K562 (cell line): ENCODE data around the gene HOXD13. TPM values are rescaled to one million over a fixed set of nuclear protein-coding genes. Genes with fewer than 3 reads are reported as not detected.

Source experiments
- BHLHE40 ChIP-seq: IDR thresholded peaks from 2 replicates; pipeline ENCODE4 v1.6.1; 2011; ENCODE audit warnings: low read length, improper control_type of control experiment
- CREB3L1 ChIP-seq: fragments of 450-650 bp; IDR thresholded peaks from 2 replicates; pipeline ENCODE4 v1.6.1; 2014; ENCODE audit warnings: low read depth, mild to moderate bottlenecking, moderate library complexity, borderline replicate concordance
- E2F6 ChIP-seq, 2 experiments: IDR thresholded peaks; 2 replicates each; pipeline ENCODE4 v1.6.1; 2011; ENCODE audit warnings: borderline replicate concordance in 1 of 2, control low read depth in 1 of 2, low read depth in 1 of 2, low read length in 1 of 2, mild to moderate bottlenecking in 1 of 2, mixed read lengths in 1 of 2, moderate library complexity in 1 of 2; ENCODE audit not compliant: insufficient read depth in 1 of 2, insufficient read length in 1 of 2, poor library complexity in 1 of 2, severe bottlenecking in 1 of 2; ENCODE audit errors: extremely low read depth in 1 of 2
- ERF ChIP-seq: fragments of 450-650 bp; formaldehyde crosslinking; IDR thresholded peaks from 2 replicates; pipeline ENCODE4 v1.4.0; 2020; ENCODE audit warnings: mild to moderate bottlenecking, mixed read lengths
- GATA2 ChIP-seq: sonication (generic); formaldehyde crosslinking; IDR thresholded peaks from 2 replicates; pipeline ENCODE4 v1.4.0; 2020; ENCODE audit warnings: mild to moderate bottlenecking, missing genetic modification reagents
- L3MBTL2 ChIP-seq: fragments of 450-650 bp; IDR thresholded peaks from 2 replicates; pipeline ENCODE4 v1.6.1; 2016; ENCODE audit warnings: mild to moderate bottlenecking, moderate library complexity
- MAX ChIP-seq: sonication (generic); formaldehyde crosslinking; IDR thresholded peaks from 2 replicates; pipeline ENCODE4 v1.9.0; 2022; ENCODE audit warnings: mild to moderate bottlenecking, missing genetic modification reagents
- MTA2 ChIP-seq: fragments of 450-650 bp; IDR thresholded peaks from 2 replicates; pipeline ENCODE4 v1.6.1; 2016; ENCODE audit warnings: low read depth
- NBN ChIP-seq: fragments of 450-650 bp; IDR thresholded peaks from 2 replicates; pipeline ENCODE4 v1.6.1; 2016; ENCODE audit warnings: low read depth, mild to moderate bottlenecking
- POLR2G ChIP-seq: fragments of 200-400 bp; formaldehyde crosslinking; IDR thresholded peaks from 2 replicates; pipeline ENCODE4 v1.6.1; 2017; ENCODE audit warnings: low read depth, mild to moderate bottlenecking, antibody characterized with exemption, low read length, moderate library complexity
- RBFOX2 ChIP-seq: fragments of 200-400 bp; formaldehyde crosslinking; IDR thresholded peaks from 2 replicates; pipeline ENCODE4 v1.6.1; 2017; ENCODE audit warnings: low read depth, mild to moderate bottlenecking, low read length, moderate library complexity
- ZBTB33 ChIP-seq: sonication (generic); formaldehyde crosslinking; IDR thresholded peaks from 2 replicates; pipeline ENCODE4 v1.8.1; 2023; ENCODE audit warnings: mild to moderate bottlenecking, missing genetic modification reagents
- ZNF431 ChIP-seq: sonication (generic); formaldehyde crosslinking; IDR thresholded peaks from 2 replicates; pipeline ENCODE4 v1.8.0; 2022; ENCODE audit warnings: mild to moderate bottlenecking, missing genetic modification reagents
- ZNF511 ChIP-seq: sonication (generic); formaldehyde crosslinking; IDR thresholded peaks from 2 replicates; pipeline ENCODE4 v1.8.0; 2022; ENCODE audit warnings: mild to moderate bottlenecking, missing genetic modification reagents
- polyA plus RNA-seq, 8 experiments: library from polyadenylated mRNA; depleted of rRNA in 4 of 8; stranded (reverse) in 5 of 8; unstranded in 3 of 8; fragments of >200 nt; fragmentation: Nextera tagmentation in 2 of 8; fragmentation: Illumina TruSeq in 1 of 8; extraction: Ambion mirVana in 2 of 8; extraction: Trizol in 1 of 8; gene quantifications; 2 replicates each; pipeline versions ENCODE4 v1.2.1 to v1.2.3, GENCODE V29; 2011 to 2014; ENCODE audit warnings: inconsistent platforms in 1 of 8, missing spikeins in 1 of 8
- total RNA-seq, 7 experiments: library from RNA; depleted of rRNA in 6 of 7; stranded (reverse); fragments of >200 nt in 6 of 7; fragmentation: Illumina TruSeq in 2 of 7; extraction: Trizol in 2 of 7; gene quantifications; 2 replicates each; pipeline versions ENCODE4 v1.2.1 to v1.2.3, GENCODE V29; 2011 to 2021; ENCODE audit warnings: low replicate concordance in 1 of 7

The HOXD13 gene
- total and polyA plus RNA-seq, 9 of the 15 experiments (the other 6 are each of a cell fraction or from before 2014, with no cell fraction given), result 0.03 to 0.04 TPM; not detected in 7

- TF ChIP-seq POLR2G, result 0 out of 2 replicates have a peak, but pooled peaks have one; percentile 59
- TF ChIP-seq E2F6 (IDR thresholded peaks at IDR 0.05; ENCODE audit: borderline replicate concordance in 1 of 2, extremely low read depth in 1 of 2, insufficient read depth in 1 of 2, insufficient read length in 1 of 2, low read depth in 1 of 2, low read length in 1 of 2, poor library complexity in 1 of 2, severe bottlenecking in 1 of 2), result peak; percentile 88 to 91
- TF ChIP-seq ZNF511, result peak; percentile 63; the same call in 1 of the 2 replicates
- peak; percentile 84 for TF ChIP-seq BHLHE40
- TF ChIP-seq ZNF431 (CRISPR knock-in tag), result 0 out of 2 replicates have a peak, but pooled peaks have one; percentile 32
- no peak for TF ChIP-seq GATA2
- TF ChIP-seq ERF, result 0 out of 2 replicates have a peak, but pooled peaks have one; percentile 45
- TF ChIP-seq L3MBTL2, result peak; percentile 94
- TF ChIP-seq MTA2, result no peak
- TF ChIP-seq RBFOX2, result peak; percentile 40; the same call in 1 of the 2 replicates
- TF ChIP-seq CREB3L1, result 0 out of 2 replicates have a peak, but pooled peaks have one; percentile 11
- TF ChIP-seq NBN, result no peak
- TF ChIP-seq ZBTB33 (CRISPR knock-in tag), result peak; percentile 85
- peak; percentile 62 for TF ChIP-seq MAX
Measured at GRCh38 chr2:176080540-176081375, 11.8 kb upstream of the HOXD13 start (continued).
